Measurements from ENCODE around the gene EHHADH.
"Not testable (repeated sequence)": the region's sequence is repeated elsewhere in the genome, so short reads cannot be mapped to it uniquely, and the experiment has no call there.

EHHADH gene

GRCh38 chr3:185253645-185254410, at the start of gene EHHADH:
Gene EHHADH, minus strand, starts transcription at chr3:185254049. Its CDS starts 27 bp downstream, at chr3:185254022.
- no peak for DNase-seq

GRCh38 chr3:185299918-185300426, 46.1 kb upstream of the EHHADH start:
- not testable (repeated sequence) for DNase-seq

GRCh38 chr3:185297867-185298266, 44.0 kb upstream of the EHHADH start:
- no peak for DNase-seq

- DNase-seq, result no peak
Observed at GRCh38 chr3:185292238-185292637, 38.4 kb upstream of the EHHADH start.

- DNase-seq, result no peak
Observed at GRCh38 chr3:185290266-185290665, 36.4 kb upstream of the EHHADH start.

- no peak for DNase-seq
Observed at GRCh38 chr3:185283374-185283935, 29.6 kb upstream of the EHHADH start.

GRCh38 chr3:185282696-185283373, 29.0 kb upstream of the EHHADH start:
- peak; percentile 93 for DNase-seq

GRCh38 chr3:185280572-185281365, 26.9 kb upstream of the EHHADH start:
- peak; percentile 76 for DNase-seq

GRCh38 chr3:185279587-185280138, 25.8 kb upstream of the EHHADH start:
- DNase-seq, result no peak

- no peak for DNase-seq
Observed at GRCh38 chr3:185276415-185276814, 22.6 kb upstream of the EHHADH start.

- DNase-seq, result no peak
Observed at GRCh38 chr3:185272033-185272432, 18.2 kb upstream of the EHHADH start.

- DNase-seq, result no peak
Observed at GRCh38 chr3:185270956-185271332, 17.1 kb upstream of the EHHADH start.

GRCh38 chr3:185270262-185270955, 16.6 kb upstream of the EHHADH start:
- no peak for DNase-seq

GRCh38 chr3:185268194-185268962, 14.5 kb upstream of the EHHADH start:
- no peak for DNase-seq

- DNase-seq, result no peak
Observed at GRCh38 chr3:185267193-185267592, 13.3 kb upstream of the EHHADH start.

GRCh38 chr3:185264849-185265553, 11.2 kb upstream of the EHHADH start:
- no peak for DNase-seq

- no peak for DNase-seq
Observed at GRCh38 chr3:185263423-185263822, 9.6 kb upstream of the EHHADH start.

- DNase-seq, result no peak
Observed at GRCh38 chr3:185257334-185257733, 3.5 kb upstream of the EHHADH start.

GRCh38 chr3:185254799-185255198, 950 bp upstream of the EHHADH start:
- no peak for DNase-seq

GRCh38 chr3:185253133-185253532, 716 bp downstream of the EHHADH start:
- not testable (repeated sequence) for DNase-seq

GRCh38 chr3:185251272-185251671, 2.6 kb downstream of the EHHADH start:
- no peak for DNase-seq
